Mesenchymal stem cell (in vitro differentiated cells and primary cell): Measurements from ENCODE around the gene HOXA3.
A peak's percentile ranks its signal among the peaks of the same experiment; 100 is the strongest.

Experiments used
- DNase-seq: peaks from one replicate; pipeline ENCODE4 v3.0.0-alpha.2; 2013
- H2AFZ ChIP-seq: one replicate; pipeline ENCODE4 v1.6.1; 2013; ENCODE audit warnings: low read depth, mild to moderate bottlenecking, control low read depth, inconsistent platforms, low read length, moderate library complexity
- H2AK5ac ChIP-seq: 2 replicates; pipeline ENCODE4 v1.6.1; 2013; ENCODE audit warnings: low read length, moderate library complexity, mild to moderate bottlenecking, inconsistent platforms; ENCODE audit not compliant: severe bottlenecking
- H2BK120ac ChIP-seq: one replicate; pipeline ENCODE4 v1.6.1; 2013; ENCODE audit warnings: low read depth, mild to moderate bottlenecking, inconsistent platforms, low read length, moderate library complexity
- H2BK12ac ChIP-seq, 2 experiments: one replicate each; pipeline ENCODE4 v1.6.1; 2013; ENCODE audit warnings: inconsistent platforms in 2 of 2, low read length in 2 of 2, mild to moderate bottlenecking in 2 of 2, moderate library complexity in 2 of 2, control low read depth in 1 of 2
- H2BK15ac ChIP-seq: one replicate; pipeline ENCODE4 v1.6.1; 2013; ENCODE audit warnings: mild to moderate bottlenecking, low read depth, inconsistent platforms; ENCODE audit not compliant: poor library complexity, severe bottlenecking
- H2BK5ac ChIP-seq: 2 replicates; pipeline ENCODE4 v1.6.1; 2013; ENCODE audit warnings: low read depth, mild to moderate bottlenecking, low read length, control low read depth, inconsistent platforms; ENCODE audit not compliant: poor library complexity, severe bottlenecking
- H3K14ac ChIP-seq, 2 experiments: one replicate each; pipeline ENCODE4 v1.6.1; 2013; ENCODE audit warnings: inconsistent platforms in 2 of 2, low read length in 2 of 2, control low read depth in 1 of 2, mild to moderate bottlenecking in 1 of 2, moderate library complexity in 1 of 2
- H3K18ac ChIP-seq, 2 experiments: one replicate each; pipeline ENCODE4 v1.6.1; 2013; ENCODE audit warnings: inconsistent platforms in 2 of 2, low read length in 2 of 2, control low read depth in 1 of 2, low read depth in 1 of 2, mild to moderate bottlenecking in 1 of 2
- H3K23ac ChIP-seq, 2 experiments: one replicate each; pipeline ENCODE4 v1.6.1; 2013; ENCODE audit warnings: inconsistent platforms in 2 of 2, low read length in 2 of 2, mild to moderate bottlenecking in 2 of 2, moderate library complexity in 2 of 2, control low read depth in 1 of 2
- H3K27ac ChIP-seq: 2 replicates; pipeline ENCODE4 v1.5.1; 2013; ENCODE audit warnings: mild to moderate bottlenecking, moderate library complexity, low read length, control low read depth, inconsistent platforms; ENCODE audit not compliant: poor library complexity, severe bottlenecking
- H3K27me3 ChIP-seq, 2 experiments: 2 replicates each; pipeline versions ENCODE4 v1.6.1 to v1.7.0; 2013; ENCODE audit warnings: low read length in 2 of 2, mild to moderate bottlenecking in 2 of 2, moderate library complexity in 2 of 2, control low read depth in 1 of 2, inconsistent platforms in 1 of 2; ENCODE audit not compliant: control insufficient read depth in 1 of 2, insufficient read depth in 1 of 2
- H3K36me3 ChIP-seq, 2 experiments: 2 replicates each; pipeline versions ENCODE4 v1.6.1 to v1.7.0; 2013; ENCODE audit warnings: low read length in 2 of 2, control low read depth in 1 of 2, inconsistent platforms in 1 of 2, low read depth in 1 of 2, mild to moderate bottlenecking in 1 of 2; ENCODE audit not compliant: insufficient read depth in 2 of 2, control insufficient read depth in 1 of 2
- H3K4ac ChIP-seq, 2 experiments: one replicate each; pipeline ENCODE4 v1.6.1; 2013; ENCODE audit warnings: inconsistent platforms in 2 of 2, low read length in 2 of 2, mild to moderate bottlenecking in 2 of 2, moderate library complexity in 2 of 2, control low read depth in 1 of 2, low read depth in 1 of 2
- H3K4me1 ChIP-seq: 2 replicates; pipeline ENCODE4 v1.6.1; 2013; ENCODE audit warnings: low read depth, low read length, control low read depth; ENCODE audit not compliant: control insufficient read depth, insufficient read depth
- H3K4me2 ChIP-seq: 2 replicates; pipeline ENCODE4 v1.6.1; 2013; ENCODE audit warnings: low read length, mild to moderate bottlenecking, inconsistent platforms; ENCODE audit not compliant: poor library complexity, severe bottlenecking
- H3K4me3 ChIP-seq, 2 experiments: 2 replicates each; pipeline versions ENCODE4 v1.5.1 to v1.7.0; 2013; ENCODE audit warnings: low read length in 2 of 2, mild to moderate bottlenecking in 2 of 2, control low read depth in 1 of 2, low read depth in 1 of 2; ENCODE audit not compliant: insufficient read depth in 1 of 2
- H3K79me1 ChIP-seq: replicated peaks from 2 replicates; pipeline ENCODE4 v1.6.1; 2013; ENCODE audit warnings: mild to moderate bottlenecking, control low read depth, low read length, inconsistent platforms; ENCODE audit not compliant: poor library complexity, severe bottlenecking
- H3K9ac ChIP-seq: 2 replicates; pipeline ENCODE4 v1.7.0; 2013; ENCODE audit warnings: mild to moderate bottlenecking, low read length, moderate library complexity
- H3K9me3 ChIP-seq: 2 replicates; pipeline ENCODE4 v1.7.0; 2013; ENCODE audit warnings: mild to moderate bottlenecking, low read length; ENCODE audit not compliant: control insufficient read depth
- H4K8ac ChIP-seq: one replicate; pipeline ENCODE4 v1.6.1; 2013; ENCODE audit warnings: inconsistent platforms, mild to moderate bottlenecking, low read length, moderate library complexity
- H4K91ac ChIP-seq: one replicate; pipeline ENCODE4 v1.6.1; 2013; ENCODE audit warnings: mild to moderate bottlenecking, low read length, inconsistent platforms
- WGBS: methylation state at CpG from one replicate; pipeline ENCODE4 v1.1.7; 2013; ENCODE audit warnings: mixed read lengths; 5-methylcytosine and 5-hydroxymethylcytosine counted together

The HOXA3 gene

GRCh38 chr7:27157702-27158431 is 5.5 kb upstream of the HOXA3 start:
- WGBS: 61% methylated on average over 26 of the region's 30 CpGs
- H3K79me1 ChIP-seq: peaks cover 5% of the 10 kb centered on the region
- H3K23ac ChIP-seq: no peak overlapping the region
- H3K18ac ChIP-seq: no peak overlapping the region
- no peak overlapping the region for H2AFZ ChIP-seq
- H3K4me2 ChIP-seq: no peak overlapping the region
- no peaks in the 10 kb centered on the region for H3K9me3 ChIP-seq
- H3K9ac ChIP-seq: peak overlapping the region; percentile 77
- no peak overlapping the region for H4K8ac ChIP-seq
- DNase-seq: no peak
- no peak overlapping the region for H3K27ac ChIP-seq
- no peak overlapping the region for H3K14ac ChIP-seq
- H2BK120ac ChIP-seq: no peak overlapping the region
- peaks cover 7 to 19% of the 10 kb centered on the region in 2 experiments for H3K36me3 ChIP-seq
- no peak overlapping the region for H2BK5ac ChIP-seq
- H2AK5ac ChIP-seq: no peak overlapping the region
- H3K4me3 ChIP-seq: peak overlapping the region in 1 of 2 experiments; percentile 82
- H3K4ac ChIP-seq: no peak overlapping the region
- H2BK12ac ChIP-seq: no peak overlapping the region
- H4K91ac ChIP-seq: no peak overlapping the region
- no peak overlapping the region for H2BK15ac ChIP-seq
- peaks cover 0 to 59% of the 10 kb centered on the region in 2 experiments for H3K27me3 ChIP-seq
- peaks cover 18% of the 10 kb centered on the region for H3K4me1 ChIP-seq

DNA sequence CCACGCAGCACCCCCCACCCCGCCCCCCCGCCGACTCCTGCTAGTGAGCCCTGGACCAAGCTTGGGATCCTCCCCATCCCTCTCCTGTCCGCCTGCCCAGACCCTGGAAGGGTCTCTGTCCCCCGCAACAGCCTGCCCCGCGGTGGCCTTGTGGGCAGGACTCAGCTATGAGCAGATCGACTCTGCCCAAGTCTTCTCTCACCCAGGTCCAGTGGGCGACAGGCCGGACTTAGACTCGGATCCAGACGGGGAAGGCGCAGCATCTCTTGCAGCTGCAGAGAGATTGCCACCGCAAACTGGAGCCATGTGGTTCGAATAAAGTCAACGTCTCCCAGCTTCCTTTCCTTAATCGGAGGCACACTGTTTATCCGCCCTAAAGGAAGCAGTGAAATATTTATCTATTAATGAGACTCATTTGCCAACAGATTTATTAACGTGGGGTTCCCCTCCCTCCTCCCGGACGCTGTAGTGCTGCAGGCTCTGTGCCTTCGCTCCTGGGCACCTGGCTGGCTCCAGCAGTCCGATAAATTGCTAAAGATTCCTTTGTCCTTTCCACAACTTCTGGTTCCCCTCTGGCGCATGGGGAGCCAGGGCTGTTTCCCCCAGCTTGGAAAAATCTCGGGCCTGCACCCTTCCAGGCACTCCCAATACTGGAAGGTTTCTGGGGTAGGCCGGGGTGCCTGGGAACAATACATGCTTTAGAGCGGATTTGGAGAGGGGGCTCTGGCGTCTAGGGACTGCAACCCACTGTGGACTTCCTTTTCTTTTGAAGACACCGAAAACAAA is 4.7 kb upstream of the HOXA3 start:
- Histone ChIP-seq H2BK15ac (no peak overlapping the region), H3K27me3 (peaks cover 0 to 67% of the 10 kb centered on the region in 2 experiments)

DNA sequence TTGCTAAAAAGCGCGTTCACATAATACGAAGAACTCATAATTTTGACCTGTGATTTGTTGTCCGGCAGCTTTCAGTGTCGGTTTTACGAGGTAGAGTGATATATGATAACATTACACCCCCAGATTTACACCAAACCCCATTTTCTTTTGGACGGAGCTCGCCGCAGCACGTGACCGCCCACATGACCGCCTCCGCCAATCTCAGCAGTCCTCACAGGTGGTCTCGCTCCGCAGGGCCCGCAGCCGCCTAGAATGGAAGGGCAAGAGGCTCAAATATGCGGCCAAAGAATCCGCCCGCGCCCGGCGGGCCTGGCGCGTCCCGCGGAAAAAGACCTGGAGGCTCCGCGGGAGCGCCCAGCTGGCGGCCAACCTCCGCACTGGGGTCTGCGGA is 4.1 kb upstream of the HOXA3 start, which contains the start of gene HOXA7:
TSS of gene HOXA7 (minus strand) at position 168 of the 391 bp plus-strand sequence. CDS start at position 38, 130 bp downstream.
- Histone ChIP-seq H3K4me1 (peaks cover 18% of the 10 kb centered on the region), H3K18ac (peak within 1 kb of the TSS; percentile 34 to 41), H2BK5ac (no peak within 1 kb of the TSS), H3K14ac (no peak within 1 kb of the TSS), H3K23ac (peak within 1 kb of the TSS in 1 of 2 experiments; percentile 41), H3K27ac (no peak within 1 kb of the TSS), H2AK5ac (no peak within 1 kb of the TSS), H3K36me3 (peaks cover 0 to 23% of the 10 kb centered on the region in 2 experiments), H3K4me2 (no peak within 1 kb of the TSS), H4K8ac (peak within 1 kb of the TSS; percentile 57), H2BK120ac (no peak within 1 kb of the TSS), H2AFZ (peak within 1 kb of the TSS; percentile 36), H2BK15ac (no peak within 1 kb of the TSS), H3K9me3 (no peaks in the 10 kb centered on the region), H3K9ac (peak within 1 kb of the TSS; percentile 90), H4K91ac (no peak within 1 kb of the TSS), H3K4ac (no peak within 1 kb of the TSS), H3K79me1 (peaks cover 8% of the 10 kb centered on the region), H2BK12ac (no peak within 1 kb of the TSS), H3K27me3 (peaks cover 0 to 73% of the 10 kb centered on the region in 2 experiments), H3K4me3 (peak within 1 kb of the TSS; percentile 32 to 82)
- WGBS: 38% methylated on average over 33 of the region's 33 CpGs
- DNase-seq: no peak

More for the DNA sequence above, 4.7 kb upstream of the HOXA3 start:
- DNase-seq: no peak
- Histone ChIP-seq H4K8ac (no peak overlapping the region), H2AK5ac (no peak overlapping the region), H4K91ac (no peak overlapping the region), H2BK12ac (no peak overlapping the region), H3K4me2 (no peak overlapping the region), H3K4ac (no peak overlapping the region), H3K4me1 (peaks cover 20% of the 10 kb centered on the region), H3K9ac (peak overlapping the region; percentile 77), H3K14ac (no peak overlapping the region), H2BK120ac (no peak overlapping the region), H3K36me3 (peaks cover 0 to 24% of the 10 kb centered on the region in 2 experiments), H3K9me3 (no peaks in the 10 kb centered on the region), H3K79me1 (peaks cover 6% of the 10 kb centered on the region), H3K18ac (no peak overlapping the region), H3K27ac (no peak overlapping the region), H2BK5ac (no peak overlapping the region), H2AFZ (no peak overlapping the region), H3K4me3 (peak overlapping the region in 1 of 2 experiments; percentile 82), H3K23ac (no peak overlapping the region)
- WGBS: 64% methylated on average over 29 of the region's 30 CpGs
